Peyer's patch (tissue), 4 donors: Measurements from ENCODE around the gene TK2. TPM values are rescaled to one million over a fixed set of nuclear protein-coding genes. Genes with fewer than 3 reads are reported as not detected.

Source experiments
- DNase-seq, 3 donors: peaks; one replicate each; pipeline ENCODE4 v3.0.0-alpha.2; 2017 to 2019
- H3K27ac ChIP-seq, 4 donors: fragments of 200-600 bp; sonication (generic); one replicate each; pipeline ENCODE4 v1.5.1; 2016 to 2019
- H3K27me3 ChIP-seq, 2 donors: fragments of 200-600 bp; sonication (generic); one replicate each; pipeline ENCODE4 v1.5.1; 2019
- H3K36me3 ChIP-seq, 3 donors: fragments of 200-600 bp; sonication (generic); one replicate each; pipeline ENCODE4 v1.5.1; 2016 to 2019
- H3K4me1 ChIP-seq, 4 donors: fragments of 200-600 bp; sonication (generic); one replicate each; pipeline ENCODE4 v1.5.1; 2016 to 2019
- H3K4me3 ChIP-seq, 4 donors: fragments of 200-600 bp; sonication (generic); 1 replicate in 3 of 4; 2 replicates in 1 of 4; pipeline ENCODE4 v1.5.1; 2016 to 2019; ENCODE audit warnings: mild to moderate bottlenecking in 1 of 4
- H3K9me3 ChIP-seq, 4 donors: fragments of 200-600 bp; sonication (generic); one replicate each; pipeline ENCODE4 v1.5.1; 2016 to 2019; ENCODE audit warnings: mild to moderate bottlenecking in 1 of 4
- POLR2A ChIP-seq, 2 donors: fragments of 450-650 bp; IDR thresholded peaks; one replicate each; pipeline ENCODE4 v1.5.1; 2017; ENCODE audit warnings: antibody characterized with exemption in 2 of 2, mild to moderate bottlenecking in 2 of 2, moderate library complexity in 2 of 2
- total RNA-seq, 4 donors: library from RNA; depleted of rRNA; stranded (reverse); fragments of >200 nt; gene quantifications; one replicate each; pipeline ENCODE4 v1.1.0, GENCODE V29; 2016
- TF ChIP-seq, protein P1 (sequence below), 6 experiments: fragments of 450-650 bp in 4 of 6; fragments of 200-600 bp in 2 of 6; sonication (generic) in 1 of 6; IDR thresholded peaks; one replicate each; pipeline ENCODE4 v1.5.1; 2017 to 2019; ENCODE audit warnings: antibody characterized with exemption in 6 of 6, mild to moderate bottlenecking in 3 of 6, moderate library complexity in 1 of 6

TK2 gene
- total RNA-seq, 4 donors from 2014 or later, result 22.8 to 33.1 (median 27.1) TPM

DNA sequence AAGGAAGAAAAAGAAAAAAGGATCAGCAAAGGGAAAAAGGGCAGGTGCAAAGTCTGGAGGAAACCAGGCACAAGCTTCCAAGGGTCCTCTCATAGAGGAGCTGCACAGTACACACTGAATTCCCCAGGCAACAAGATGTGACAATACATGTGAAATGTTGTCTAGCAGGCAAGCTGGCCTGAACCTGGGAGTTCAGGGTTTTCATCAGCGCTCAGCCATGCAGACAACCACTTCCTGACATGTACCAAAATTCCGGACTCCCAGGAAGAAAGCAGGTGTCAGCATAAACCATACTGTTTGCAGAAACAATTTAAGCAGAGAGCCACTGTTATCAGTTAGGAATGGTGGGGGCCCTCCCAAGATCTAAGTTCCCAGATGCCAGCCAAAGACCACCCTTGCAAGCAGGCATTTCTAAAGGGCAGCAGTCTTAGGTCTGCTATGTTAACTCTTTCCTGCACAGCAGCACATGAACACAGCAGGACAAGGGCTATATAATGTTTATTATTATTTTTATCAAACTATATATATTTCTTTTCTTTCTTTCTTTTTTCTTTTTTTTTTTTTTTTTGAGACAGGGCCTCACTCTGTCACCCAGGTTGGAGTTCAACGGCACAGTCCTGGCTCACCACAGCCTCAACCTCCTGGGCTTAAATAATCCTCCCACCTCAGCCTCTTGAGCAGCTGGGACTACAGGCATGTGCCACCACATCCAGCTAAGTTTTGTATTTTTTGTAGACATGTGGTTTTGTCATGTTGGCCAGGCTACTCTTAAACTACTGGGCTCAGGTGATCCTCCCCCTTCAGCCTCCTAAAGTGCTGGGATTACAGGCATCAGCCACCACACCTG lies 10.1 kb downstream of the TK2 start:
- H3K27me3 ChIP-seq, result no peaks in the 10 kb centered on the region
- H3K4me1 ChIP-seq, result peaks cover 0 to 10% (median 7%) of the 10 kb centered on the region in 4 donors
- no peaks in the 10 kb centered on the region for H3K9me3 ChIP-seq
- TF ChIP-seq, protein P1, sequence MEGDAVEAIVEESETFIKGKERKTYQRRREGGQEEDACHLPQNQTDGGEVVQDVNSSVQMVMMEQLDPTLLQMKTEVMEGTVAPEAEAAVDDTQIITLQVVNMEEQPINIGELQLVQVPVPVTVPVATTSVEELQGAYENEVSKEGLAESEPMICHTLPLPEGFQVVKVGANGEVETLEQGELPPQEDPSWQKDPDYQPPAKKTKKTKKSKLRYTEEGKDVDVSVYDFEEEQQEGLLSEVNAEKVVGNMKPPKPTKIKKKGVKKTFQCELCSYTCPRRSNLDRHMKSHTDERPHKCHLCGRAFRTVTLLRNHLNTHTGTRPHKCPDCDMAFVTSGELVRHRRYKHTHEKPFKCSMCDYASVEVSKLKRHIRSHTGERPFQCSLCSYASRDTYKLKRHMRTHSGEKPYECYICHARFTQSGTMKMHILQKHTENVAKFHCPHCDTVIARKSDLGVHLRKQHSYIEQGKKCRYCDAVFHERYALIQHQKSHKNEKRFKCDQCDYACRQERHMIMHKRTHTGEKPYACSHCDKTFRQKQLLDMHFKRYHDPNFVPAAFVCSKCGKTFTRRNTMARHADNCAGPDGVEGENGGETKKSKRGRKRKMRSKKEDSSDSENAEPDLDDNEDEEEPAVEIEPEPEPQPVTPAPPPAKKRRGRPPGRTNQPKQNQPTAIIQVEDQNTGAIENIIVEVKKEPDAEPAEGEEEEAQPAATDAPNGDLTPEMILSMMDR (IDR thresholded peaks at IDR 0.05), result no peak
- TF ChIP-seq POLR2A (IDR thresholded peaks at IDR 0.05), result no peak
- no peak overlapping the region for H3K4me3 ChIP-seq
- peaks cover 0 to 42% (median 0%) of the 10 kb centered on the region in 3 donors for H3K36me3 ChIP-seq
- DNase-seq, result peak in 2 of 3 donors; percentile 68 to 77
- H3K27ac ChIP-seq, result peak overlapping the region in 2 of 4 donors; percentile 38 to 43

DNA sequence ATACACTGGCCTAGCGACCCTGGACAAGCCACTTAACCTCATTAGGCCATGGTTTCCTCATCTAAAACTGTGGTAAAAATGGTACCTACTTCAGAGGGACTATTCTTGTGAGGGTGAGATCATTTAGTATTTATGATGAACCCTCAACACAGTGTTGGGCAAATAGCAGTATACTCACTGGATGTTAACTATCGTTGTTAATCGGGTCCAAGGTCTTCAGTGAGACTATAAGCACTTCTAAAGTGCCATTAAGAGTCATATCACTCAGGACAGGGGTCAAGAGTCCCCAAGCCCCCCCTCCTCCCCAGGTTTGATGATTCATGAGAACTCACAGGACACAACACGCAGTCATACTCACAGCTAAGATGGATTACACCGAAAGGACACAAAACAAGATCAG lies 11.0 kb downstream of the TK2 start:
- peak in 2 of 3 donors; percentile 67 to 84 for DNase-seq
- Histone ChIP-seq H3K36me3 (peaks cover 0 to 42% (median 0%) of the 10 kb centered on the region in 3 donors), H3K27ac (peak overlapping the region in 3 of 4 donors; percentile 20 to 91 (median 43)), H3K27me3 (no peaks in the 10 kb centered on the region), H3K9me3 (no peaks in the 10 kb centered on the region), H3K4me1 (peaks cover 0 to 10% (median 7%) of the 10 kb centered on the region in 4 donors), H3K4me3 (no peak overlapping the region)
- no peak for TF ChIP-seq POLR2A (IDR thresholded peaks at IDR 0.05)
- TF ChIP-seq, protein P1 (IDR thresholded peaks at IDR 0.05), result no peak

DNA sequence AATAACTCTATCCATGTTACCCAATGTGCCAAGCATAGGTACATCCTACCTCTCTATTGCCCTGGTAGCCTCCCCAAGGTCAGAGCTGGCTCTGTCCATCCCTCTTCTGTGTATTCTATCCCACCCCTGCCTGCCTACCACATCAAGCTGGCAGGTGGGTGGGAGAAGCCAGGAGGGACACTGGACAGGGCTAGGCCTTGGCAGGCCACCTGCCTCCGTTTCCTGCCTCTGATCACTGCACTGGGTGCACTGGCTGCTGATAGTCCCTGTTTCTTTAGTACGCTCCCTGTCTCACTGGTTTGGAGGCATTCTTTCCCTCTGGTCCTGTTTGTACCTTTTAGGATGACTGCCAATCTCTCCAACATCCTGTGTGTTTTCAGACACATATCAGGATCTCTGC lies 12.7 kb downstream of the TK2 start:
- Histone ChIP-seq H3K27ac (no peak overlapping the region), H3K9me3 (no peaks in the 10 kb centered on the region), H3K36me3 (peaks cover 0 to 40% (median 0%) of the 10 kb centered on the region in 3 donors), H3K27me3 (no peaks in the 10 kb centered on the region), H3K4me3 (no peak overlapping the region), H3K4me1 (peaks cover 0 to 10% (median 7%) of the 10 kb centered on the region in 4 donors)
- no peak for TF ChIP-seq POLR2A (IDR thresholded peaks at IDR 0.05)
- TF ChIP-seq, protein P1 (IDR thresholded peaks at IDR 0.05), result no peak
- no peak for DNase-seq

DNA sequence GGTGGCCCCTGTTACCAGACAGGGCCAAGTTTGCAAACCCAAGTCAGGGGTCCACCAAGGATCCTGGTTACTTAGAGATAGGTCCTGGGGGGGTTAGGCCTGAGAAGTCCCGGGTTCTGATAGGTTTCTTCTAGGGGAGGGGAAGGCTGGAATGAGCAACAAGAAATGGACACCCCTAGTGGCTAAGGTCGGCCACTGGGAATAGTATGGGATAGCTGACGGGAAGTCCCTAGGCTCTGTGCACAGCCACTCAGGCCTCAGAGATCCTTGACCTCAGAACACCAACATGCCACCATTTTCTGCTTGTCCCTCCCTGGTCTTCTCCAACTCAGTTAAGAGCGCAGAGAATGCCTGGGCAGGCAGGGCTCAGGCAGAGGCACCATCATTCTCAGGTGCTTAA lies 13.4 kb downstream of the TK2 start:
- H3K9me3 ChIP-seq, result no peaks in the 10 kb centered on the region
- H3K36me3 ChIP-seq, result peaks cover 0 to 38% (median 0%) of the 10 kb centered on the region in 3 donors
- DNase-seq, result no peak
- no peak overlapping the region for H3K4me3 ChIP-seq
- peaks cover 0 to 10% (median 7%) of the 10 kb centered on the region in 4 donors for H3K4me1 ChIP-seq
- no peak overlapping the region for H3K27ac ChIP-seq
- no peak for TF ChIP-seq POLR2A (IDR thresholded peaks at IDR 0.05)
- TF ChIP-seq, protein P1 (IDR thresholded peaks at IDR 0.05), result no peak
- H3K27me3 ChIP-seq, result no peaks in the 10 kb centered on the region

DNA sequence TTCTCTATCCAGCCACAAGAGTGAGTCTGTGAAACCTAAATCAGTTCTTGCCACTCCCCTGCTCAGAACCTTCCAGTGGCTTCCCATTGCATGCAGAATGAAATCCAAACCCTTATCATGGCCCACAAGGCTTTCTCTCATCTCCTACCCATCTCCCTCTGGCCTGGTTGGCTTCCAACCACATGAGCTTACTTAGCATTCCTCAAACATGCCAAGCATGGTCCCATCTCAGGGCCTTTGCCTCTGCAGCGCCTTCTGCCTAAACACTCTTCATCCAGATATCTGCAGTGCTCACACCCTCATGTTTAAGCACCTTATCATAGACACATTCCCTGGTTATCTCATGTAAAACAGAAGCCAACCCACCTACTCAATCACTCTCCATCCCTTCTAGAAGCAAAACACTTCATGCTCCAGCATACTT lies 15.5 kb downstream of the TK2 start:
- Histone ChIP-seq H3K9me3 (no peaks in the 10 kb centered on the region), H3K27ac (no peak overlapping the region), H3K4me3 (no peak overlapping the region), H3K4me1 (peaks cover 0 to 10% (median 3%) of the 10 kb centered on the region in 4 donors), H3K27me3 (no peaks in the 10 kb centered on the region), H3K36me3 (peaks cover 0 to 55% (median 0%) of the 10 kb centered on the region in 3 donors)
- DNase-seq, result no peak
- TF ChIP-seq, protein P1 (IDR thresholded peaks at IDR 0.05), result no peak
- no peak for TF ChIP-seq POLR2A (IDR thresholded peaks at IDR 0.05)
